ENCODE results near the gene FSTL4. TPM values are rescaled to one million over a fixed set of nuclear protein-coding genes. Genes with fewer than 3 reads are reported as not detected.
A peak's percentile ranks its signal among the peaks of the same experiment; 100 is the strongest.

FSTL4 gene
- total and polyA plus RNA-seq, 5 experiments from 2014 or later: 1.5 to 1.6 TPM; not detected in 3

- H3K4me3 Mint-ChIP-seq: no peak overlapping the region
- H3K36me3 Mint-ChIP-seq: no peaks in the 10 kb centered on the region
- H3K27ac Mint-ChIP-seq: no peak overlapping the region
- peaks cover 0 to 4% (median 0%) of the 10 kb centered on the region in 5 donors for H3K27me3 Mint-ChIP-seq
- H3K4me1 Mint-ChIP-seq: no peaks in the 10 kb centered on the region
- ATAC-seq: no peak
- no peak for DNase-seq
- POLR2A ChIA-PET: no interaction called here
- no peaks in the 10 kb centered on the region for H3K9me3 Mint-ChIP-seq
Observed at GRCh38 chr5:133340002-133340755, 272.2 kb downstream of the FSTL4 start.

DNA sequence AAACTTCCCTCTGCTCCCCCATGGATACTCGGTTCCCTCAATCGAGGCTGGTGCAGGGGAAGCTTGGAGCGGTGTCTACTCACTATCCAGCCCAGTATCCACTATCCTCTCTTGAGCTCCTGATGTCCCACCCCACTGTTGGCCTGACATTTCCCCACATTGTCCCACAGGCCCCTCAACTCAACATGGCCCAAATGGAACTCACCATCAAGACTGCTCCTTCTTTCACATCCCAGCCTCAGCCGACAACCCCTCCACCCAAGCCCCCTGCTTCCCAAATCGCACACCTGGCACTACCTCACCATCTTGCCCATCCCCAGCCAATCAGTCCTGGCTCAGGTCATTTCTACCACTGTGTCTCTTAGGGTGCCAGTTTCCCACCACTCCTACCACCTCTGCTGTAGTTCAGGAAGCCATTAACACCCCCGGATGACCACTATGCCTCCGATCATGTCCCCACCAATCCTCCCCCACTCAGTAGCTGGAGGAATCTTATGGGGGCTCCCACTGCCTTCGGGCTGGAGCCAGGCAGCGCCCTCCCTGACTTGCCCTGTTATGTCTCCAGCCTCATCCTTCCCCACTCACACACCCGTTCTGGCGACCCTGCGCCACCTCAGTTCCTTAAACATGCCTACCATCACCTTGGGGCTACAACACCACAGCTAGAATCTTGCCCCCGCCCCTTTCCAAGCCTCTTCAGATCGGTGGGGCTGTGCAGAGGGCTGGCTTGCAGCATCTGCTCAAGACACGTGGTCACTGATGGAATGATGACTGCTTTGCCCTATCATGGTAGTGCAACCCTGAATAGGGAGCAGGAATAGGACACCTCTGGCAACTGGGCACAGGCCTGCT, 273.6 kb downstream of the FSTL4 start:
- POLR2A ChIA-PET: no interaction called here
- no peak for ATAC-seq
- DNase-seq: peak in 1 of 10 donors; percentile 59
- H3K9me3 Mint-ChIP-seq: no peaks in the 10 kb centered on the region
- peak overlapping the region in 1 of 10 donors; percentile 34 for H3K27ac Mint-ChIP-seq
- H3K4me3 Mint-ChIP-seq: no peak overlapping the region
- H3K27me3 Mint-ChIP-seq: peaks cover 0 to 4% (median 0%) of the 10 kb centered on the region in 5 donors
- no peaks in the 10 kb centered on the region for H3K4me1 Mint-ChIP-seq
- H3K36me3 Mint-ChIP-seq: no peaks in the 10 kb centered on the region

- no peak overlapping the region for H3K27ac Mint-ChIP-seq
- no peaks in the 10 kb centered on the region for H3K36me3 Mint-ChIP-seq
- H3K4me1 Mint-ChIP-seq: peaks cover 0 to 4% (median 0%) of the 10 kb centered on the region in 4 donors
- no peaks in the 10 kb centered on the region for H3K9me3 Mint-ChIP-seq
- DNase-seq (peak in 1 of 10 donors; percentile 32), ATAC-seq (no peak)
- POLR2A ChIA-PET: no interaction called here
- H3K4me3 Mint-ChIP-seq: no peak overlapping the region
- H3K27me3 Mint-ChIP-seq: peaks cover 0 to 4% (median 0%) of the 10 kb centered on the region in 5 donors
Observed at GRCh38 chr5:133337795-133338445, 274.4 kb downstream of the FSTL4 start.

- Mint-ChIP-seq H3K4me1 (peaks cover 0 to 7% (median 0%) of the 10 kb centered on the region in 4 donors), H3K4me3 (no peak overlapping the region), H3K36me3 (no peaks in the 10 kb centered on the region), H3K9me3 (no peaks in the 10 kb centered on the region), H3K27me3 (peaks cover 0 to 4% (median 0%) of the 10 kb centered on the region in 5 donors), H3K27ac (no peak overlapping the region)
- ATAC-seq (no peak), DNase-seq (peak in 1 of 10 donors; percentile 38)
- POLR2A ChIA-PET: no interaction called here
Observed at GRCh38 chr5:133336969-133337410, 275.4 kb downstream of the FSTL4 start.

DNA sequence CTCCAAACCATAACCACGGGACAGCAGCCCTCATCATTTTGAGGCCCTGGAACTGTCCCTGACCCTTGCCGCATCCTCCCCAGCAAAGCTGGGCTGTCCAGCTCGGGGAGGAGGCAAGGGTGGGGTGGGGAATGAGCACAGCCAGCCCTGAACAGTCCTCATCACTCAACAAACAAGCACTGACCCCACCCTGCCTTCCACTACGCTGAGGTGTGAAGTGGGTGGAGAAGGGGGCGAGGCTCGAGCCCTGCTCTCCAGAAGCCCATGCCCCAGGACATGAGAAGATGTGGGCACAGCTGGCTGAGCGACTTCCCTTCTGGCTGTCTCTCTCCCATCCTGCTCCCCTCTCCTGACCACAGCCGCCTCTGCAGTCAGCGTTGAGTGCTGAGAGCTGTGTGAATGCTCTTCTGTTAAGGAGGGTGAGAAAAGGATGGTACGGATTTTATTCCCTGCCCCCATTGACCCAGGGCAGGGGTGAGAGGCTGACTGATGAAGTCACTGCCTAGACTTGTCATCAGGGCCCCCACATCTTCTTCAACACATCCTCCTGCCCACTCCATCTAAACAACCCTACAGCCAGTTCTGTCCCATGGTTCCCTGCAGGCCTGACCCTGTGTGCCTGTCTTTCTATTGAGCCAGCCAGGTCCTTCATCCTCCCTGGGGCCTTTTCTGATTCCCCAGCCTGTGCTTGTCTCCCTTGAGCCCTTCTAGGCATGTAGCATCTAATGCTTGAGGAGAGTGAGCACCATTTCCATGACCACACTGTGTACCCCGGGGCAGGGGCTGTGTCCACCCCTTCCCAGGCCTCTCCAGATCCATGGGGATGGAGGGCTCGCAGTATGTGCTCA, 276.0 kb downstream of the FSTL4 start:
- no peaks in the 10 kb centered on the region for H3K36me3 Mint-ChIP-seq
- H3K27ac Mint-ChIP-seq: no peak overlapping the region
- no peaks in the 10 kb centered on the region for H3K9me3 Mint-ChIP-seq
- POLR2A ChIA-PET: interaction anchor here (0.6 kb wide), 1 partner anchor 9 kb away, joined by 3 read pairs; no protein-coding TSS in a partner anchor
- H3K27me3 Mint-ChIP-seq: peaks cover 0 to 4% (median 0%) of the 10 kb centered on the region in 5 donors
- DNase-seq: peak in 1 of 10 donors; percentile 18
- ATAC-seq: no peak
- H3K4me1 Mint-ChIP-seq: peaks cover 0 to 11% (median 2%) of the 10 kb centered on the region in 4 donors
- H3K4me3 Mint-ChIP-seq: no peak overlapping the region

GRCh38 chr5:133334796-133335639, 277.3 kb downstream of the FSTL4 start:
- peaks cover 0 to 14% (median 2%) of the 10 kb centered on the region in 4 donors for H3K4me1 Mint-ChIP-seq
- DNase-seq (peak in 1 of 10 donors; percentile 52), ATAC-seq (no peak)
- H3K36me3 Mint-ChIP-seq: no peaks in the 10 kb centered on the region
- H3K9me3 Mint-ChIP-seq: no peaks in the 10 kb centered on the region
- H3K27me3 Mint-ChIP-seq: peaks cover 0 to 4% (median 0%) of the 10 kb centered on the region in 5 donors
- no peak overlapping the region for H3K27ac Mint-ChIP-seq
- POLR2A ChIA-PET: interaction anchor here (0.6 kb wide), 1 partner anchor 10 kb away, joined by 3 read pairs; no protein-coding TSS in a partner anchor
- H3K4me3 Mint-ChIP-seq: no peak overlapping the region

- H3K36me3 Mint-ChIP-seq: no peaks in the 10 kb centered on the region
- POLR2A ChIA-PET: no interaction called here
- no peak overlapping the region for H3K4me3 Mint-ChIP-seq
- ATAC-seq (no peak), DNase-seq (peak in 1 of 10 donors; percentile 11)
- peaks cover 0 to 14% (median 2%) of the 10 kb centered on the region in 4 donors for H3K4me1 Mint-ChIP-seq
- no peaks in the 10 kb centered on the region for H3K27me3 Mint-ChIP-seq
- H3K27ac Mint-ChIP-seq: no peak overlapping the region
- no peaks in the 10 kb centered on the region for H3K9me3 Mint-ChIP-seq
Observed at GRCh38 chr5:133333326-133334150, 278.8 kb downstream of the FSTL4 start.

DNA sequence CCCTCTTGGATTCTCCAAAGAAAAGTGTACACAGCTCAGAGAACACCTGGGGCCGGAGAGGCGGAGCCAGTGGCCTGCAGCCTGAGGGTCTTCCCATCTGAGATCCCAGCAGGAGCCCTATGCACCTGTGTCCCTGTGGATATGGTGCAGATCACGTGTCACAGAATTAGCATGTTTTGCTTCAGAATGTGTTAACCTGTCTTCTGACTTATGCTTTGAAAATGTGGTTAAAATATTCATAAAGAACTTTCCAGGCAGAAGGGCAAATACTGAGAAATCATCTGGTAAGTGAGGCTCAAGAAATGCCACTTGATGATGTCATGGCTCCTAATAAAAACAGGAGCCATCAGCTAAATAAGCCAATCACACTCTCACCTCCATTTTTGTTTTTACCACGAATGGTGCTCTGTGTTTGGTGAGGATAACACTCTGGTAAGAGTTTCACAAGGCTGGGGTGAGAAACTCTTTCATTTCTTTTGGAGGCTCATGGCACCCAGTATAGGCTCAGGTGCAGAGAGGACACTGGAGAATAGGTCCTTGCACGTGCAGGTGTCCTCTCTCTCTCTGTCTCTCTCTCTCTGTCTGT, 279.8 kb downstream of the FSTL4 start:
- Mint-ChIP-seq H3K27me3 (no peaks in the 10 kb centered on the region), H3K27ac (peak overlapping the region in 1 of 10 donors; percentile 66), H3K4me1 (peaks cover 0 to 14% (median 2%) of the 10 kb centered on the region in 4 donors)

GRCh38 chr5:133331941-133332340, 280.4 kb downstream of the FSTL4 start:
- POLR2A ChIA-PET: no interaction called here
- no peaks in the 10 kb centered on the region for H3K27me3 Mint-ChIP-seq
- peak overlapping the region in 1 of 10 donors; percentile 37 for H3K27ac Mint-ChIP-seq
- peak overlapping the region in 1 of 10 donors; percentile 18 for H3K4me3 Mint-ChIP-seq
- DNase-seq: peak in 2 of 10 donors; percentile 10 to 40
- H3K36me3 Mint-ChIP-seq: no peaks in the 10 kb centered on the region
- H3K9me3 Mint-ChIP-seq: no peaks in the 10 kb centered on the region
- H3K4me1 Mint-ChIP-seq: peaks cover 0 to 14% (median 2%) of the 10 kb centered on the region in 4 donors
- no peak for ATAC-seq

More for the DNA sequence above, 279.8 kb downstream of the FSTL4 start:
- Mint-ChIP-seq H3K9me3 (no peaks in the 10 kb centered on the region), H3K4me3 (no peak overlapping the region), H3K36me3 (no peaks in the 10 kb centered on the region)
- DNase-seq (peak in 1 of 10 donors; percentile 44), ATAC-seq (no peak)
- POLR2A ChIA-PET: no interaction called here

GRCh38 chr5:133330956-133331355, 281.4 kb downstream of the FSTL4 start:
- H3K4me1 Mint-ChIP-seq: peaks cover 0 to 14% (median 2%) of the 10 kb centered on the region in 4 donors
- no peaks in the 10 kb centered on the region for H3K36me3 Mint-ChIP-seq
- H3K27me3 Mint-ChIP-seq: no peaks in the 10 kb centered on the region
- H3K4me3 Mint-ChIP-seq: peak overlapping the region in 1 of 10 donors; percentile 18
- H3K9me3 Mint-ChIP-seq: no peaks in the 10 kb centered on the region
- ATAC-seq (no peak), DNase-seq (peak in 1 of 10 donors; percentile 27)
- POLR2A ChIA-PET: no interaction called here
- no peak overlapping the region for H3K27ac Mint-ChIP-seq
